RWPE2 (cell line): ENCODE data around the gene CCDC170.
"Not testable (repeated sequence)": the region's sequence is repeated elsewhere in the genome, so short reads cannot be mapped to it uniquely, and the experiment has no call there.

Source experiments
- ATAC-seq: fragments of 200-7000 bp; cut with Tn5 transposase; 3 replicates; pipeline ENCODE4 v1.9.1; 2021; ENCODE audit warnings: low read depth
- DNase-seq: peaks from one replicate; pipeline ENCODE4 v3.0.0-alpha.2; 2020; ENCODE audit warnings: low spot score
- H3K27ac ChIP-seq: fragments of 450-650 bp; 2 replicates; pipeline ENCODE4 v1.5.1; 2017; ENCODE audit warnings: mild to moderate bottlenecking; ENCODE audit not compliant: poor library complexity, severe bottlenecking
- H3K27me3 ChIP-seq: fragments of 250-450 bp; sonication (Bioruptor Pico); 2 replicates; pipeline ENCODE4 v1.5.1; 2021; ENCODE audit warnings: mild to moderate bottlenecking, moderate library complexity; ENCODE audit not compliant: insufficient read depth, poor library complexity, severe bottlenecking
- H3K36me3 ChIP-seq: fragments of 250-450 bp; sonication (Bioruptor Pico); 2 replicates; pipeline ENCODE4 v1.5.1; 2020; ENCODE audit warnings: low read depth, mild to moderate bottlenecking, moderate library complexity
- H3K4me1 ChIP-seq: fragments of 250-450 bp; sonication (Bioruptor Pico); 2 replicates; pipeline ENCODE4 v1.5.1; 2021; ENCODE audit warnings: mild to moderate bottlenecking, moderate library complexity; ENCODE audit not compliant: insufficient read depth, poor library complexity, severe bottlenecking
- H3K4me3 ChIP-seq: fragments of 250-450 bp; sonication (Bioruptor Pico); 2 replicates; pipeline ENCODE4 v1.5.1; 2021; ENCODE audit warnings: mild to moderate bottlenecking, moderate library complexity; ENCODE audit not compliant: severe bottlenecking
- H3K9me3 ChIP-seq: fragments of 250-450 bp; sonication (Bioruptor Pico); 2 replicates; pipeline ENCODE4 v1.5.1; 2021; ENCODE audit warnings: mild to moderate bottlenecking, moderate library complexity; ENCODE audit not compliant: severe bottlenecking
- TF ChIP-seq, protein P1 (sequence below): fragments of 450-650 bp; IDR thresholded peaks from one replicate; pipeline ENCODE4 v1.5.1; 2017; ENCODE audit warnings: mild to moderate bottlenecking, moderate library complexity; ENCODE audit not compliant: poor library complexity, severe bottlenecking

CCDC170 gene

DNA sequence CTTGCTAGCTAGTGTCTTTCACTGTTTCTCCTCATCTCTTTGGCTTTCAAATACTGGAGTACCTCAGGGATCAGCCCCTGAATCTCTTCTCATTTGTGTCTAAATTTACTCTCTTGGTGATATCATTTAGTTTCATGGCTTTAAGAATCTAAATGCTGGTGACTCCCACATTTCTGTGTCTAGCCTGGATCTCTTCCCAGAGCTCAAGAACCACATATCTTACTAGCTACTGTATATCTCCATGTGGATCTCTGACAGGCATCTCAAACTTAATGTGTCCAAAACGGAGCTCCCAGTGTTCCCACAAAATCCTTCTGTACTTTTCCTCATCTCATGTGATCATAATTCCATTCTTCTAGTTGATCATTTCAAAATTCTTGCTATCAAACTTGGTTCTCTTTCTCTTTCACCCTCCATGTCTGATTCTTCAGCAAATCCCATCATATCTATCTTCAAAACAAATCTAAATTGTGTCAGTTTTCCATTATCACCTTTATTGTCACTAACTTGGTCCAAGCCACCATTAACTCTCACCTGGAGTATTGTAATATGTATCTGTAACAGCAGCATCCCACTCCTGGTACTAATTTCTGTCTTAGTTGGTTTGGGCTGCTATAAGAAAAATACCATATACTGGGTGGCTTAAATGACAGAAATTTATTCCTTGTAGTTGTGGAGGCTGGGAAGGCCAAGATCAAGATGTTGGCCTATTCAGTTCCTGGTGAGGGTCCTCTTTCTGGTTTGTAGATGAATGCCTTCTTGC, 45.9 kb downstream of the CCDC170 start:
- no peak overlapping the region for H3K4me3 ChIP-seq
- TF ChIP-seq, protein P1, sequence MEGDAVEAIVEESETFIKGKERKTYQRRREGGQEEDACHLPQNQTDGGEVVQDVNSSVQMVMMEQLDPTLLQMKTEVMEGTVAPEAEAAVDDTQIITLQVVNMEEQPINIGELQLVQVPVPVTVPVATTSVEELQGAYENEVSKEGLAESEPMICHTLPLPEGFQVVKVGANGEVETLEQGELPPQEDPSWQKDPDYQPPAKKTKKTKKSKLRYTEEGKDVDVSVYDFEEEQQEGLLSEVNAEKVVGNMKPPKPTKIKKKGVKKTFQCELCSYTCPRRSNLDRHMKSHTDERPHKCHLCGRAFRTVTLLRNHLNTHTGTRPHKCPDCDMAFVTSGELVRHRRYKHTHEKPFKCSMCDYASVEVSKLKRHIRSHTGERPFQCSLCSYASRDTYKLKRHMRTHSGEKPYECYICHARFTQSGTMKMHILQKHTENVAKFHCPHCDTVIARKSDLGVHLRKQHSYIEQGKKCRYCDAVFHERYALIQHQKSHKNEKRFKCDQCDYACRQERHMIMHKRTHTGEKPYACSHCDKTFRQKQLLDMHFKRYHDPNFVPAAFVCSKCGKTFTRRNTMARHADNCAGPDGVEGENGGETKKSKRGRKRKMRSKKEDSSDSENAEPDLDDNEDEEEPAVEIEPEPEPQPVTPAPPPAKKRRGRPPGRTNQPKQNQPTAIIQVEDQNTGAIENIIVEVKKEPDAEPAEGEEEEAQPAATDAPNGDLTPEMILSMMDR = no peak
- H3K4me1 ChIP-seq = no peaks in the 10 kb centered on the region
- ATAC-seq (no peak), DNase-seq (no peak)
- no peaks in the 10 kb centered on the region for H3K36me3 ChIP-seq
- H3K27me3 ChIP-seq = no peaks in the 10 kb centered on the region
- no peak overlapping the region for H3K27ac ChIP-seq
- H3K9me3 ChIP-seq = no peaks in the 10 kb centered on the region

DNA sequence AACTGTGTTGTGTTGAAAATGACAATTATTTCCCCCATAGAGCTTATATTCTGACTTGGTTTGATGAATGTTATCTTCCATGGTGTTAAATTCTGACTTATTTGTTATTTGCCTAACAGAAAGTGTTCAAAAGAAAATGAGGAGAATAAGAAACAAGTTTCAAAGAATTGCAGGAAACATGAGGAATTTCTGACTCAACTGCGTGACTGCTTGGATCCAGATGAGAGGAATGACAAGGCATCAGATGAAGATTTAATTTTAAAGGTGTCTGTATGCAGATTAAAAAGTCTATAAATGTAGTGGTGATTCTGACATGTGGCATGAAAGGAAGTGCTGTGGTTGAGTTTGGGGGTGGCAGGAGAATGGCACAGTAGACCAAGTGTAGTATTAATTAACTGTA, 50.6 kb downstream of the CCDC170 start:
- Histone ChIP-seq H3K27ac (no peak overlapping the region), H3K4me3 (no peak overlapping the region), H3K36me3 (no peaks in the 10 kb centered on the region), H3K9me3 (no peaks in the 10 kb centered on the region), H3K27me3 (no peaks in the 10 kb centered on the region), H3K4me1 (no peaks in the 10 kb centered on the region)
- TF ChIP-seq, protein P1 = no peak
- DNase-seq (no peak), ATAC-seq (no peak)

DNA sequence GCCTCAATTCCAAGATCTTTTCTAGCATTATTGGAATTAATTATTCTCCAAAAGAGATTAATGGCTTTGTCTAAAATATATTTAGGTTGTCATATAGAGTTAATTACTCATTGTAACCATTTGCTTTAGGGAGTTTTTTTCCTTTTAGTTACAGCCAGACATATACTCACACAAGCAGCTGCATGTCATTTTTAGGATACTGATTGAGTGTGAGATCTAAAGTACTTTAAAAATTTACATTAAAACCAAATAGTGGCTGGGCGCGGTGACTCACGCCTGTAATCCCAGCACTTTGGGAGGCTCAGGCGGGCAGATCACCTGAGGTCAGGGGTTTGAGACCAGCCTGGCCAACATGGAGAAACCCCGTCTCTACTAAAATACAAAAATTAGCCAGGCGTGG, 51.1 kb downstream of the CCDC170 start:
- H3K36me3 ChIP-seq, H3K4me1 ChIP-seq, H3K4me3 ChIP-seq, ATAC-seq, DNase-seq, H3K27me3 ChIP-seq, H3K9me3 ChIP-seq, H3K27ac ChIP-seq: not testable (repeated sequence)

DNA sequence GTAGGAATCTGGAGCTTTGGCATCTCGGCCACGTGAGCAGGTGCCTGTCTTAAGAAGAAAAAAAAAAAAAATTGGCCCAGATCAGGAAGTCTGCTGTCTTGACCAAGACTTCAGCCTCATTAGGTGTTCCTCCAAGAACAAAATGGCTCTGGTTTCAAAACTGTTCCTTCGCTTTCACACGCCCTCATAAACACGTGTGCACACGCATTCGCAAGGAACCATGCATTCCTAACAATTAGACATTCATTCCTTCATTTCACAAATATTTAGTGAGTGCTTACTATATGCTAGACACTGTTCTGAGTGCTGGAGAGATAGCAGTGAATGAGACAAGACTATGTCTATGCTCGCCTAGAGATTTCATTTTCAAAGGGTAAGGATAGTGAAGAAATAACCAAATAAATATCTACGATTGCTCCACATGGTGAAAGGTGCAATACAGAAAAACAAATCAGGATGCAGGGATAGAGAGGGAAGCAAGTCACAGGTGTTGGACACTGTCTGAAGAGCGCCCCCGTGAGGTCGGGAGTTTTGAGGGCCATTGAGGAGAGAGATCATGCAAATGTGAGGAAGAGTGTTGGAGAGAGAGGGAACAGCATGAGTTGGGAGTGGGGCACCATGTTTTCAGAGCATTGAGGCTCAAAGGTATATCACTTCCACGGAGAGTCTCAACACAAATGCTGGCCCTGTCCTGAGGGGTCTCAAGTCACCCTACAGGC, 53.3 kb downstream of the CCDC170 start:
- DNase-seq (no peak), ATAC-seq (no peak)
- TF ChIP-seq, protein P1 = no peak
- Histone ChIP-seq H3K4me3 (no peak overlapping the region), H3K27me3 (no peaks in the 10 kb centered on the region), H3K27ac (no peak overlapping the region), H3K9me3 (no peaks in the 10 kb centered on the region), H3K4me1 (no peaks in the 10 kb centered on the region), H3K36me3 (no peaks in the 10 kb centered on the region)

DNA sequence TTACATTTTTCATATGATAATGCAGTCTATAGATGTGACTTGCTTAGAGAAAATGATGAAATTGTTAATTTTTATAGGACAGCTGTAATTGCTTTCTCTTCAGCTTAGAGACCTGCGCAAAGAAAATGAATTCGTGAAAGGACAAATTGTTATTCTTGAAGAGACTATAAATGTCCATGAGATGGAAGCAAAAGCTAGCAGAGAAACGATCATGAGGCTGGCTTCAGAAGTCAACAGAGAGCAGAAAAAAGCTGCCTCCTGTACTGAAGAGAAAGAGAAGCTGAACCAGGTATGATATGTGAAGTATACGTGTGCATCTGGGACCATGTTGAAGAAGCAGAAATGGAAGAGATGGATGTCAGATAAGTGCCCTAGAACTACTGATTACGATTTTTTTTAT, 54.4 kb downstream of the CCDC170 start:
- DNase-seq (no peak), ATAC-seq (no peak)
- no peaks in the 10 kb centered on the region for H3K36me3 ChIP-seq
- H3K4me3 ChIP-seq = no peak overlapping the region
- no peak overlapping the region for H3K27ac ChIP-seq
- H3K27me3 ChIP-seq = no peaks in the 10 kb centered on the region
- no peaks in the 10 kb centered on the region for H3K4me1 ChIP-seq
- H3K9me3 ChIP-seq = no peaks in the 10 kb centered on the region
- TF ChIP-seq, protein P1 = no peak
